Measurements from ENCODE around the gene MCOLN1.

The MCOLN1 gene
- total RNA-seq = 1.3 to 11.7 (median 10.4) reads per million in 9 experiments

DNA sequence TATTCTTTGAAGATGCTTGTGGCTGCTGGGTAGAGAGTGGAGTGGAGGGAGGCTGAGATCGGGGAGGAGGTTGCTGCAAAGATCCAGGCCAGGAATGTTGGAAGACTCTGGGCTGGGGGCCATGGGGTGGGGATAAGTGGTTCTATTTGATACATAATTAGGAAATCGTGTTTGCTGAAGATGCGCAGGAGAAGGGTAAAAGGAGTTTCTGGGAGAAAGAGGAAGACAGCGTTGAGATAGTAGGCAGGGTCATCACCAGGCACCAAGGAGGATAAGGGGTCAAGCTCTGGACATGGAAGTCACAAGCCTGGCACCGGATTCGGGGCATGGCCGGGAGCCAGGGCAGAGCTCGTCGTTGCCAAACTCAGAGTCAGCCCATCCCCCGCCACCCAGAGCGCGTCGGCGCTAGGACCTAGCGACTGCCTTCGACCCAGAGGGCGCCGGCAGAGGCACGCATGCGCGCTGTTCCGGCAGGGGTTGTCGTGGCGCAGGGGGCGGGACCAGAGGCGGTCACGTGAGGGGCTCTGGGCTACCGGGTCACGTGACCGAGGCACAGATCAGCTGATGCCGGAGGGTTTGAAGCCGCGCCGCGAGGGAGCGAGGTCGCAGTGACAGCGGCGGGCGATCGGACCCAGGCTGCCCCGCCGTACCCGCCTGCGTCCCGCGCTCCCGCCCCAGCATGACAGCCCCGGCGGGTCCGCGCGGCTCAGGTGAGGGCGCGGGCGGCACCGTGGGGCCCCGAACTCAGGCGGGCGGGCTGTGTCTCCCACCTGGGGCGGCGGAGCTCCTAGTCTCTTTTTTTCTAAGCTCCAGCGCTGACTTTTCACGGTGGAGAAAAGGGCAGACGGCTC is at the start of gene MCOLN1:
TSS of gene MCOLN1 (plus strand) at position 553 of the 851 bp plus-strand sequence. CDS start at position 680, 127 bp downstream.
- H3K27me3 Mint-ChIP-seq = peaks cover 0 to 12% of the 10 kb centered on the region in 2 donors
- H3K4me3 Mint-ChIP-seq = peak within 1 kb of the TSS; percentile 85 to 90
- DNase-seq = peak; percentile 98 to 99 (median 99)
- H3K27ac Mint-ChIP-seq = peak within 1 kb of the TSS; percentile 23 to 91
- H3K4me1 Mint-ChIP-seq (ENCODE audit: low read depth in 2 of 2) = peaks cover 7 to 20% of the 10 kb centered on the region in 2 donors
- H3K36me3 Mint-ChIP-seq (ENCODE audit: insufficient read depth) = peaks cover 12% of the 10 kb centered on the region
- H3K9me3 Mint-ChIP-seq = no peaks in the 10 kb centered on the region
- ATAC-seq (replicated peaks) = peak; percentile 92

DNA sequence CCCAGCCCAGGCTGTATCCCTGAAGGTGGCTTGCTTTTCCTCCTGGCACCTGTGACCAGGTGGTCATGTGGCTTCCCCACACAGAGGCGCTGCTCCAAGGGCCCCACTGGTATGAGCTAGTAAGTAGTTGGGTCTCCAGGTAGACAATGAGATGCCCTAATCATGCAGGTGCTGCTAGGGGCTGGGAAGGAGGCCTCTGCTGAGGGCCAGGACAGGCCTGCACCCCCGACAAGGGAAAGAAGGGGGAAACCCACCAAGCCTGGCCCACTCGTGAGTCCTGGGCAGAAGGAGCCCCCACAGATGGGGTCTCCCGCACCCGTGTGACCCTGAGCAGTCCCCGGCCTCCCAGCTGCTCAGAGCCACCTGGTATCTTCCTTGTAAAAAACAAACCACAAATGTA is 46.8 kb upstream of the MCOLN1 start:
- Mint-ChIP-seq H3K9me3 (no peaks in the 10 kb centered on the region), H3K27me3 (no peaks in the 10 kb centered on the region), H3K4me3 (no peak overlapping the region), H3K4me1 (ENCODE audit: low read depth in 2 of 2) (peaks cover 0 to 2% of the 10 kb centered on the region in 2 donors), H3K27ac (peak overlapping the region; percentile 54 to 57), H3K36me3 (ENCODE audit: insufficient read depth) (peaks cover 77% of the 10 kb centered on the region)
- DNase-seq (no peak), ATAC-seq (replicated peaks) (no peak)

DNA sequence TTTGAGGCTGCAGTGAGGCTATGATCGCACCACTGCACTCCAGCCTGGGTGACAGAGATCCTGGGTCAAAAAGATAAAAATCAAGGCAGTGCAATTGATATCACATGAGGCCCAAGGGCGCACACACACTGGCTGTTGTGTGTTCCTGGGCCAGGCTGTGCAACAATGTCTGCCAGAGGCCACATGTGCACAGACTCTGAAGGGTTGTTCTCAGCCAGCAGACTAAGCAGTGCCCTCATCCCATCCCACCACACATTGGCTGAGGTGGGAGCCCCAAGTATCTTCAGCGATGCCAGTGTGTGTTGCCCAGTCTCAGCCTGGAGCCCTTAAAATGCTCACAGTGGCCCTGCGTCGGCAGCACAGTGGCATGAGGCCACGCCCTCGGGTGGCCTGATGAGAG is 46.2 kb upstream of the MCOLN1 start:
- ATAC-seq (replicated peaks) (peak; percentile 17), DNase-seq (no peak)
- Mint-ChIP-seq H3K9me3 (no peaks in the 10 kb centered on the region), H3K4me3 (no peak overlapping the region), H3K27me3 (no peaks in the 10 kb centered on the region), H3K36me3 (ENCODE audit: insufficient read depth) (peaks cover 75% of the 10 kb centered on the region), H3K4me1 (ENCODE audit: low read depth in 2 of 2) (peaks cover 0 to 2% of the 10 kb centered on the region in 2 donors), H3K27ac (peak overlapping the region in 1 of 2 donors; percentile 69)

DNA sequence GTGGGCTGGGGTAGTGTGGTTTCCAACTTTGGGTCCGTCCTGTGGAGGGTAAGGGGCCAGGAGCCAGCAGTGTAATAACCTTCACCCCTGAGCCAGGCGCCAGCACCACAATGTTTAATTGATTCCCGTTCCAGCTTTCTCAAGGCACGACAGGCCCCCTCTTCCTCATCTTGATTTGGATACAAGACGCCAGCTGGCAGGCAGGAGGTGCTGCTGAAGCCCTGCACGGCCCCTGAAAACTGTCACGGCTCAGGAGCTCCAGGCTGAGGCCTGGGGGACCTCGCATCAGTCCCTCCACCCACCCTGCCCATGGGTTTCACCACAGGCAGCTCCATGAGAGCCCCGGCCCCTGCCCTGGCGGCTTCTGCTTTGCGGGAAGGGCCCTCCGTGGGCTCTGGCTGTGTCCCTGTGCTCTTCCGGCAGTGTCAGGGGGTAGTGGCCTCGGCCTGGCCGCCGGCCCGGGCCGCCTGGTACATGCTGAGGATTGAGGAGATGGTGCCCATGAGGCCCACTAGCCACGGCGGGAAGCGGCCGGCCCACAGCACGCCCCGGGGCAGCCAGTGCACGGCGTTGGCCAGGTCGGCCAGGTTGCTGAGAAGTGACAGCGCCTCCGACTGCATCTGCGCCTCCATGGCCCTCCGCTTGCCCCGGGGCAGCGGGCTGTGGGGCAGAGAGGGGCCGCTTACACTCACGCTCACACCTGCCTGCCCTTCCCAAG is 45.5 kb upstream of the MCOLN1 start:
- Mint-ChIP-seq H3K27me3 (no peaks in the 10 kb centered on the region), H3K4me1 (ENCODE audit: low read depth in 2 of 2) (peaks cover 0 to 2% of the 10 kb centered on the region in 2 donors), H3K9me3 (no peaks in the 10 kb centered on the region), H3K27ac (peak overlapping the region; percentile 52 to 69), H3K4me3 (no peak overlapping the region), H3K36me3 (ENCODE audit: insufficient read depth) (peaks cover 73% of the 10 kb centered on the region)
- no peak for DNase-seq
- ATAC-seq (replicated peaks) = no peak

DNA sequence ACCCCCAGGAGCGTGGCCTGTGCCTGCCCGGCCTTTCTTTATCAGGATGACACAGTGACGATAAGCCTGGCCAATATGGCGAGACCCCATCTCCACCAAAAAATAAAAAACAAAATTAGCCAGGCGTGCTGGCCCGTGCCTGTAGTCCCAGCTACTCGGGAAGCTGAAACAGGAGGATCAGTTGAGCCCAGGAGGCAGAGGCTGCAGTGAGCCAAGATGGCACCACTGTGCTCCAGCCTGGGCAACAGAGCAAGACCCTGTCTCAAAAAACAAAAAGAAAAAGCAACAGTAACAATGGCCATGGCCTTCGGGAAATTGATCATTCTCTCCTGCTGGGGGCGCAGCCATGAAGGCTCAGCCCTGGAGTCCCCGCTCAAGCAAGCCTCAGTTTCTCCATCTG is 44.7 kb upstream of the MCOLN1 start:
- ATAC-seq (replicated peaks) (no peak), DNase-seq (no peak)
- H3K36me3 Mint-ChIP-seq (ENCODE audit: insufficient read depth) = peaks cover 65% of the 10 kb centered on the region
- H3K9me3 Mint-ChIP-seq = no peaks in the 10 kb centered on the region
- H3K4me3 Mint-ChIP-seq = no peak overlapping the region
- H3K4me1 Mint-ChIP-seq (ENCODE audit: low read depth in 2 of 2) = peaks cover 0 to 2% of the 10 kb centered on the region in 2 donors
- peaks cover 0 to under 1% of the 10 kb centered on the region in 2 donors for H3K27me3 Mint-ChIP-seq
- peak overlapping the region; percentile 52 to 69 for H3K27ac Mint-ChIP-seq

DNA sequence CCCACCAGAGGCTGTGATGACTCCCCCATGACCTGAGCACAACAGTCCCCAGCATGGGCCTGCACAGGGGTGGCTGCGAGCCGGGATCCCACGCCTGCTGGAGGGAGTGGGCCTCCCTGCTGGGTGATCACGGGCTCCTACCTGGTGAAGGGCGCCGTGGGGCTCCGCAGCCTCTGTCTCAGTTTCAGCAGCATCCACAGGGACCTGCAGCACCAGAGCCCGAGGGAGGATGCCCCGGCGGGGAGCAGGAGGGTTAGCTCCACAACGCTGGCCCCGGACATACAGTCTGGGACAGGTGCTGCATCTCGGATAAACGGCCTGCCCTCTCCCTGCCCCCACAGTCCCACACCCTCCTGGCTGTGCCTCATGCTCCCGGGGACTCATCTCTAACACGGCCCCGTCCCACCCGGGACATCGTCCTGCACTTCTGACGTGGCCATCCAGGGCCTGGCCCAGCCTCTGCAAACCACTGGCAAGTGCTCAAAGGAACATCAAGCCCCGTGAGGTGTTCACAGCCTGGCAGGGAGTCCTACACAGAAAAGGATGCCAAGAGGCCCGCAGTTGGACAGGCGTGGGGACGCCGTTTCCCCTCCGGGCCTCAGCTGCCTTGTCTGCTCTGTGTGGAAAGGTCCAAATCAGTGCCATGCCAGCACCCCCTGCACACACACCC is 44.1 kb upstream of the MCOLN1 start:
- no peak overlapping the region for H3K4me3 Mint-ChIP-seq
- DNase-seq (no peak), ATAC-seq (replicated peaks) (no peak)
- peaks cover 0 to 6% of the 10 kb centered on the region in 2 donors for H3K27me3 Mint-ChIP-seq
- peak overlapping the region in 1 of 2 donors; percentile 69 for H3K27ac Mint-ChIP-seq
- H3K9me3 Mint-ChIP-seq = no peaks in the 10 kb centered on the region
- peaks cover 64% of the 10 kb centered on the region for H3K36me3 Mint-ChIP-seq (ENCODE audit: insufficient read depth)
- H3K4me1 Mint-ChIP-seq (ENCODE audit: low read depth in 2 of 2) = peaks cover 3 to 5% of the 10 kb centered on the region in 2 donors

DNA sequence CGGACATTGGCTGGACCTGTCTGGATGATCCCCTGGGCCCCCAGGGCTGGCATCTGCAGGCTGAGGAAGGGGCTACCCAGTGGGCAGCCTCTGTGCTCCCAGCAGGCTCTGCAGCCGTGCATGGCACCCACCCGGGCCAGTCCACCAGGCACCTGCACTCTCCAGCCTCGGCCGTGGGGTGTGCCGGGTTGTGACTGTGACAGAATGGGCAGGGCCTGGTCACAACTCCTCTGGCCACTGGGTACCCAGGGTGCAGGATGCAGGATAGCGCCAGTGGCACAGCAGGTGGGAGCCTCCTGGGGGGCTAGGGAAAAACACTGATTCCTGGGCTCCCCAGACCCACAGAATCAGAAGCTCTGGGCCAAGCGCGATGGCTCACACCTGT is 43.6 kb upstream of the MCOLN1 start:
- H3K27ac Mint-ChIP-seq = peak overlapping the region; percentile 22 to 69
- H3K36me3 Mint-ChIP-seq (ENCODE audit: insufficient read depth) = peaks cover 58% of the 10 kb centered on the region
- DNase-seq (no peak), ATAC-seq (replicated peaks) (no peak)
- H3K4me1 Mint-ChIP-seq (ENCODE audit: low read depth in 2 of 2) = peaks cover 5 to 8% of the 10 kb centered on the region in 2 donors
- H3K9me3 Mint-ChIP-seq = no peaks in the 10 kb centered on the region
- H3K27me3 Mint-ChIP-seq = peaks cover 0 to 11% of the 10 kb centered on the region in 2 donors
- no peak overlapping the region for H3K4me3 Mint-ChIP-seq

DNA sequence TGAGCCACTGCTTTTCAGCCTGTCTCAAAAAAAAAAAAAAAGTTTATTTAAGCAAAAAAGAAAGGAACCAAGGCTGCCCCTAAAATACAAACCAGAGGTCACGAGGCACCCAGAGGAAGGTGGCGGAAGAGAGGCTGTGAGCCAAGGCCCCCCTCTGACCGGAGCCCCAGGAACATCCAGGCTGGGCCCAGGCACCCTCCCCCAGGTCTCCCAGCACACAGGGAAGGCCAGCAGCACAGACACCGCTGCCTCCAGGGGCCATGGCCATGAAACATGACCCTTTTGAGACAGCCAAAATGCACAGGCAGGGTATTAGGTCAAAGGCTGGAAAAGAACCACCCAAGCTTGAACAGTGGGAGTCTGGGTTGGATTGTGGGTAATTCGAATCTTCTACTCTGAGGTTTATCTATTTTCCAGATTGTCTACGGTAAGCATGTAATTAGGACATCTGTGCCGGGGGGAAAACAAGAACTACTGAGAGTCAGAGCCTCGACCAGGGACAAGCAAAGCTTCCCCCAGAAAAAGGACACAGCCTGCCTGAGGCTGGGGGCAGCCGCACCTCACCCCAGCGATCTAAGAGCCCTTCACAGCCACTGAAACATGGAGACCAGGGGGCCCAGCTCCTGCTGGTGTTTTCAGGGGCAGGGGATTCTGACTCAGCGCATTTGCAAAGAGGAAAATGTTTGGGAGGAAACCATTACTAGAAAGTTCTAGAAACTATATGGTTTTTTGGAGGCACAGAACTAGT is 42.0 kb upstream of the MCOLN1 start:
- ATAC-seq (replicated peaks) (no peak), DNase-seq (no peak)
- peaks cover 49% of the 10 kb centered on the region for H3K36me3 Mint-ChIP-seq (ENCODE audit: insufficient read depth)
- H3K4me3 Mint-ChIP-seq = no peak overlapping the region
- H3K27me3 Mint-ChIP-seq = peaks cover 0 to 11% of the 10 kb centered on the region in 2 donors
- H3K27ac Mint-ChIP-seq = peak overlapping the region in 1 of 2 donors; percentile 38
- peaks cover 5 to 7% of the 10 kb centered on the region in 2 donors for H3K4me1 Mint-ChIP-seq (ENCODE audit: low read depth in 2 of 2)
- H3K9me3 Mint-ChIP-seq = no peaks in the 10 kb centered on the region

DNA sequence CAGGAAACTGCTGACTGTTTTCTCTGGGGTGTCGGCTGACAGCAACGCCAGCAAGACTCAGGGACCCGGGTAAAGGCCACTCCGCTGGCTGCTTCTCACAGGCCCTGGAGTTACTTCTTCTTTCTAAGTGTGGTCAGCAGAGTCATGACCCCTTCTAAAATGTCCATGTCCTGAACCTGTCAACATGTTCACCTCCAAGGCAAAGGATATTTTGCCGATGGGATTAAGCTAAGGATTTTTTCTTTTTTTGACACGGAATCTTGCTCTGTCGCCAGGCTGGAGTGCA is 41.5 kb upstream of the MCOLN1 start:
- Mint-ChIP-seq H3K9me3 (no peaks in the 10 kb centered on the region), H3K36me3 (ENCODE audit: insufficient read depth) (peaks cover 44% of the 10 kb centered on the region), H3K27me3 (peaks cover 0 to 11% of the 10 kb centered on the region in 2 donors), H3K4me3 (no peak overlapping the region), H3K27ac (peak overlapping the region in 1 of 2 donors; percentile 46), H3K4me1 (ENCODE audit: low read depth in 2 of 2) (peaks cover 5 to 6% of the 10 kb centered on the region in 2 donors)
- no peak for DNase-seq
- ATAC-seq (replicated peaks) = no peak

DNA sequence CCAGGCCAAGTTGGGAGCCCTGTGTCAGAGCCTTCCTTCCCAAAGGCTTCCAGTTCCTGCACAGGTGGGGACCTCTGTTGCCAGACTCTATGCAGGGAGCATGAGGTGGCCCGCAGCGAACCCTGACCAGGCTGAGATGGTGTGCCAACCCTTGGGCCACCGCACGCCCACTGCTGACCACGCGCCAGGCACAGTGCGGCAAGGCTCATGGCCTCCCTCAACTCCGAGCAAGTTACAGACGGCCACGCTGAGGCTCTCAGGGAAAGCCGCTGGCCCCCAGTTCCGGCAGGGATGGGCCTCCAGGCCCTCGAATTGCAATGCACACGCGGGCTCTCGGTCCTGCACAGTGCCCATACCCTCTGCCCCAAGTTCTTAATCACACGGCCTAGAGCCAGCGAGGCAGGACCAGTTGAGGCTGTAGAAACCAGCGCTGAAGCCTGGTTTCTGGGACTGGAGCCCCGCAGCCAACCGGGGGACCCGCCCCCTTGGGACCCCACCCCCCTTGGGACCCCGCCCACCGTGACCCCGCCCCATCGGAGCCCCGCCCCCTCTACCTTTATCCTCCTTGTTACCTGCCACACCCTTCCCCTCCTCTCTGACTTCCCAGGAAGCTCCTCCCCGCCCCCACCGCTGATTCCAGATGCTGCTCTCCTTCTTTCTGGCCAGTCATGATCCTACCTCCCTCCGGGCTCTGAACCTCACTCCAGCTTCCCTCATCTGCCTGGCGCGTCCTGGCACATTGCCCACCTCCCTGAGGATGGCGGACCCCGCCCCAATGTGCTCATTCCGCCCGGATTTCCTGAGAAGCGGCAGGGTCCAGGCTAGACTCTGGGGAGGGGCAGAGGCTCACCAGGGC is 39.6 kb upstream of the MCOLN1 start:
- H3K9me3 Mint-ChIP-seq = no peaks in the 10 kb centered on the region
- H3K4me3 Mint-ChIP-seq = no peak overlapping the region

DNA sequence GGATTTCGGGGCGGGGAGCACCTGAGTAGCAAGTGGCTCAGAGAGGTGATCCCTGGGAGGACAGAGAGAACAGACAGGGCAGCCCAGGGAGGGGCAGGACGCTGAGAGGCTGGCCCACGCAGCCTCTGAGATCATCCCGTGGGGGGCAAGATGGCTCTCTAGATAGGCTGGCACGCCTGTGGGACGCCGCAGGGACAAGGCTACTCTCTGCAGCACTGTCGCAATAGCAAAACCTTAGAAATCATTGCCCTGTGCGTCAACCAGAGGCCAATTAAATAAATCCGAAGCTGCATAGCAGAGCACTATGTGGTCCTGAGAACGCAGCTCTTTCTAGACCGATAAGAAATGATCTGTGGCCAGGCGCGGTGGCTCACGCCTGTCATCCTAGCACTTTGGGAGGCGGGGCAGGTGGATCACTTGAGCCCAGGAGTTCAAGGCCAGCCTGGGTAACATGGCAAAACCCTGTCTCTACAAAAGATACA is 38.7 kb upstream of the MCOLN1 start:
- DNase-seq (no peak), ATAC-seq (replicated peaks) (no peak)
- Mint-ChIP-seq H3K36me3 (ENCODE audit: insufficient read depth) (peaks cover 27% of the 10 kb centered on the region), H3K4me1 (ENCODE audit: low read depth in 2 of 2) (peaks cover 5 to 6% of the 10 kb centered on the region in 2 donors), H3K27ac (peak overlapping the region in 1 of 2 donors; percentile 78), H3K4me3 (no peak overlapping the region), H3K27me3 (peaks cover 0 to 11% of the 10 kb centered on the region in 2 donors), H3K9me3 (no peaks in the 10 kb centered on the region)

More for the DNA sequence above, 39.6 kb upstream of the MCOLN1 start:
- no peak for ATAC-seq (replicated peaks)
- Mint-ChIP-seq H3K27ac (peak overlapping the region in 1 of 2 donors; percentile 78), H3K36me3 (ENCODE audit: insufficient read depth) (peaks cover 30% of the 10 kb centered on the region), H3K27me3 (peaks cover 0 to 11% of the 10 kb centered on the region in 2 donors), H3K4me1 (ENCODE audit: low read depth in 2 of 2) (peaks cover 5 to 6% of the 10 kb centered on the region in 2 donors)
- no peak for DNase-seq

DNA sequence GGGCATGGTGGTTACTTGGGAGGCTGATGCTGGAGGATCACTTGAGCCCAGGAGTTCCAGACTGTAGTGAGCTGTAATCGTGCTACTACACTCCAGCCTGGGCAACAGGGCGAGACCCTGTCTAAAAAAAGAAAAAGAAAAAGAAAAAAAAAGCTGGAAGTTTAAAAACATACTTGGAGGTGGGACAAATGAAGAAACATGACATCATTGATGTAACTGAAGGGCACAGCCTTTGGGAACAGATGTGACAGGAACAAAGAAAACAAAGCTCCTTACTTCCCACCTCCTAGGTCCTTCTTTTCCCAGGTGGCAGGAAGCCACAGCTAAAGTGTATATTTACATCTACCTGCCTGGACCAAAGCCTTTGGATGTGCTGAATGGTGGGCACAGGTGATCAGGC is 35.5 kb upstream of the MCOLN1 start:
- H3K4me3 Mint-ChIP-seq = no peak overlapping the region
- no peaks in the 10 kb centered on the region for H3K9me3 Mint-ChIP-seq
- peaks cover 11% of the 10 kb centered on the region for H3K36me3 Mint-ChIP-seq (ENCODE audit: insufficient read depth)
- H3K27ac Mint-ChIP-seq = peak overlapping the region in 1 of 2 donors; percentile 46
- DNase-seq (no peak), ATAC-seq (replicated peaks) (no peak)
- H3K4me1 Mint-ChIP-seq (ENCODE audit: low read depth in 2 of 2) = peaks cover 7 to 16% of the 10 kb centered on the region in 2 donors
- H3K27me3 Mint-ChIP-seq = peaks cover 0 to 11% of the 10 kb centered on the region in 2 donors

Measured in effector memory CD8-positive, alpha-beta T cell (primary cell).